HK-2 (cell line): ENCODE data around the gene STIP1.

Experiments
- DNase-seq: peaks from one replicate; pipeline ENCODE4 v3.0.0-alpha.2; 2018; ENCODE audit not compliant: unreplicated experiment

Gene STIP1

GRCh38 chr11:64250415-64251015, 64.5 kb downstream of the STIP1 start:
- DNase-seq: no peak

GRCh38 chr11:64251016-64251752, 65.2 kb downstream of the STIP1 start, which contains the start of gene PLCB3:
TSS of gene PLCB3 (plus strand) at chr11:64251530. CDS start at chr11:64251650, 120 bp downstream.
- peak; percentile 51 for DNase-seq

- DNase-seq: no peak
Measured at GRCh38 chr11:64251753-64252002, 65.7 kb downstream of the STIP1 start.

- DNase-seq: peak; percentile 52
Measured at GRCh38 chr11:64252003-64252872, 66.3 kb downstream of the STIP1 start.

- DNase-seq: no peak
Measured at GRCh38 chr11:64253043-64253442, 67.1 kb downstream of the STIP1 start.

- no peak for DNase-seq
Measured at GRCh38 chr11:64253481-64253880, 67.5 kb downstream of the STIP1 start.
